HG02884 (cell line): ENCODE results near the gene EVC2.
"Not testable (repeated sequence)": the region's sequence is repeated elsewhere in the genome, so short reads cannot be mapped to it uniquely, and the experiment has no call there.

Experiments
- ATAC-seq: cut with Tn5 transposase; IDR thresholded peaks from one replicate; pipeline ENCODE4 v1.9.1; 2021; ENCODE audit warnings: mild to moderate bottlenecking, moderate library complexity; ENCODE audit not compliant: unreplicated experiment

EVC2 gene

GRCh38 chr4:5742968-5743367 is 34.6 kb upstream of the EVC2 start:
- no peak for ATAC-seq

- no peak for ATAC-seq
These were observed 34.0 kb upstream of the EVC2 start for GRCh38 chr4:5742388-5742787.

GRCh38 chr4:5738061-5738460 is 29.7 kb upstream of the EVC2 start:
- no peak for ATAC-seq

- no peak for ATAC-seq
These were observed 27.1 kb upstream of the EVC2 start for GRCh38 chr4:5735463-5735862.

GRCh38 chr4:5734853-5735252 is 26.5 kb upstream of the EVC2 start:
- ATAC-seq = no peak

GRCh38 chr4:5732158-5732557 is 23.8 kb upstream of the EVC2 start:
- no peak for ATAC-seq

GRCh38 chr4:5730993-5731990 is 22.9 kb upstream of the EVC2 start:
- no peak for ATAC-seq

- ATAC-seq = no peak
These were observed 22.1 kb upstream of the EVC2 start for GRCh38 chr4:5730436-5730835.

GRCh38 chr4:5728412-5728811 is 20.1 kb upstream of the EVC2 start:
- not testable (repeated sequence) for ATAC-seq

GRCh38 chr4:5724377-5724776 is 16.0 kb upstream of the EVC2 start:
- no peak for ATAC-seq

- no peak for ATAC-seq
These were observed 14.0 kb upstream of the EVC2 start for GRCh38 chr4:5722328-5722727.

GRCh38 chr4:5721923-5722322 is 13.6 kb upstream of the EVC2 start:
- ATAC-seq = no peak

- no peak for ATAC-seq
These were observed 12.6 kb upstream of the EVC2 start for GRCh38 chr4:5720980-5721379.

GRCh38 chr4:5720157-5720850 is 11.9 kb upstream of the EVC2 start:
- ATAC-seq = no peak

- no peak for ATAC-seq
These were observed 11.1 kb upstream of the EVC2 start for GRCh38 chr4:5719350-5720055.

GRCh38 chr4:5718411-5718810 is 10.1 kb upstream of the EVC2 start:
- ATAC-seq = no peak

- no peak for ATAC-seq
These were observed 9.2 kb upstream of the EVC2 start for GRCh38 chr4:5717449-5718158.

- ATAC-seq = no peak
These were observed 8.0 kb upstream of the EVC2 start for GRCh38 chr4:5716391-5716790.

GRCh38 chr4:5715357-5715756 is 7.0 kb upstream of the EVC2 start:
- no peak for ATAC-seq

- no peak for ATAC-seq
These were observed 5.5 kb upstream of the EVC2 start for GRCh38 chr4:5713861-5714260.

GRCh38 chr4:5712931-5713330 is 4.6 kb upstream of the EVC2 start:
- no peak for ATAC-seq
